PC-3 (cell line): Measurements from ENCODE around the gene PLEKHS1. TPM values are rescaled to one million over a fixed set of nuclear protein-coding genes. Genes with fewer than 3 reads are reported as not detected.

Experiments used
- ATAC-seq: fragments of 200-7000 bp; cut with Tn5 transposase; 2 replicates; pipeline ENCODE4 v1.9.1; 2020; ENCODE audit warnings: mild to moderate bottlenecking, moderate library complexity
- BruUV-seq: library from RNA; stranded (reverse); fragments of 400-500 nt; replicated peaks from 2 replicates; lab custom pipeline; 2021; lab: Mats Ljungman, UMichigan
- CTCF ChIA-PET: fragments of 300-600 bp; sonication (Branson Sonifier 250); formaldehyde crosslinking; loops from one replicate; lab custom pipeline; 2022; ENCODE audit warnings: antibody characterized with exemption; lab: Charles Lee
- POLR2A ChIA-PET: fragments of 300-600 bp; sonication (Branson Sonifier 250); formaldehyde crosslinking; loops from one replicate; lab custom pipeline; 2022; ENCODE audit warnings: antibody characterized with exemption; ENCODE audit not compliant: unreplicated experiment; lab: Charles Lee
- DNase-seq: peaks from one replicate; pipeline ENCODE4 v3.0.0-alpha.2; 2015
- H2AFZ ChIP-seq: fragments of 300-600 bp; sonication (generic); 2 replicates; pipeline ENCODE4 v1.6.0; 2016; ENCODE audit warnings: antibody characterized with exemption, low read length
- H3F3A ChIP-seq: fragments of 300-600 bp; sonication (generic); one replicate; pipeline ENCODE4 v1.6.0; 2017; ENCODE audit warnings: antibody characterized with exemption, low read length, control low read depth, mild to moderate bottlenecking; ENCODE audit not compliant: unreplicated experiment
- H3K27ac ChIP-seq: fragments of 300-600 bp; sonication (generic); 2 replicates; pipeline ENCODE4 v1.5.1; 2016; ENCODE audit warnings: mild to moderate bottlenecking, low read length
- H3K27me3 ChIP-seq: fragments of 300-600 bp; sonication (generic); 2 replicates; pipeline ENCODE4 v1.6.1; 2016; ENCODE audit warnings: low read length, mixed read lengths
- H3K36me3 ChIP-seq: fragments of 300-600 bp; sonication (generic); 2 replicates; pipeline ENCODE4 v1.6.1; 2016; ENCODE audit warnings: low read depth, mixed run types, low read length, mixed read lengths
- H3K4me1 ChIP-seq: fragments of 300-600 bp; sonication (generic); 2 replicates; pipeline ENCODE4 v1.5.1; 2016; ENCODE audit warnings: low read length; ENCODE audit not compliant: insufficient read depth
- H3K4me2 ChIP-seq: fragments of 300-600 bp; sonication (generic); 2 replicates; pipeline ENCODE4 v1.6.0; 2016; ENCODE audit warnings: low read length
- H3K4me3 ChIP-seq: fragments of 300-600 bp; sonication (generic); 2 replicates; pipeline ENCODE4 v1.5.1; 2016; ENCODE audit warnings: mild to moderate bottlenecking, low read length, mixed read lengths
- H3K79me2 ChIP-seq: fragments of 300-600 bp; sonication (generic); 2 replicates; pipeline ENCODE4 v1.6.1; 2017; ENCODE audit warnings: low read length, mixed read lengths
- H3K9ac ChIP-seq: fragments of 300-600 bp; sonication (generic); 2 replicates; pipeline ENCODE4 v1.6.0; 2016; ENCODE audit warnings: mild to moderate bottlenecking, low read length
- H3K9me2 ChIP-seq: fragments of 300-600 bp; sonication (generic); replicated peaks from 2 replicates; pipeline ENCODE4 v1.6.1; 2016; ENCODE audit warnings: mixed run types, low read length, mixed read lengths
- H3K9me3 ChIP-seq: fragments of 300-600 bp; sonication (generic); 2 replicates; pipeline ENCODE4 v1.6.1; 2016; ENCODE audit warnings: low read length, mixed read lengths
- H4K20me1 ChIP-seq: fragments of 300-600 bp; sonication (generic); 2 replicates; pipeline ENCODE4 v1.6.1; 2016; ENCODE audit warnings: low read length, mixed read lengths
- EZH2 ChIP-seq: fragments of 300-600 bp; sonication (generic); IDR thresholded peaks from one replicate; pipeline ENCODE4 v1.6.1; 2017; ENCODE audit warnings: antibody characterized with exemption, mild to moderate bottlenecking, low read length; ENCODE audit not compliant: unreplicated experiment
- EZH2phosphoT487 ChIP-seq: fragments of 300-600 bp; sonication (generic); IDR thresholded peaks from 2 replicates; pipeline ENCODE4 v1.6.1; 2018; ENCODE audit warnings: mild to moderate bottlenecking, antibody characterized with exemption, low read length, borderline replicate concordance
- intact Hi-C: fragments of 100-400 bp; cut with micrococcal nuclease; formaldehyde crosslinking; loops from 2 replicates; pipeline ENCODE4 v1.9.0; 2023
- total RNA-seq: library from RNA; depleted of rRNA; stranded (reverse); fragments of >200 nt; gene quantifications from 2 replicates; pipeline ENCODE4 v1.2.3, GENCODE V29; 2014
- TF ChIP-seq, protein P1 (sequence below): fragments of 300-600 bp; sonication (generic); conservative IDR thresholded peaks from 2 replicates; pipeline ENCODE4 v1.5.1; 2017; ENCODE audit warnings: antibody characterized with exemption, low read depth, mild to moderate bottlenecking, low read length

Gene PLEKHS1
- total RNA-seq, 1 experiment from 2014 or later: not detected

DNA sequence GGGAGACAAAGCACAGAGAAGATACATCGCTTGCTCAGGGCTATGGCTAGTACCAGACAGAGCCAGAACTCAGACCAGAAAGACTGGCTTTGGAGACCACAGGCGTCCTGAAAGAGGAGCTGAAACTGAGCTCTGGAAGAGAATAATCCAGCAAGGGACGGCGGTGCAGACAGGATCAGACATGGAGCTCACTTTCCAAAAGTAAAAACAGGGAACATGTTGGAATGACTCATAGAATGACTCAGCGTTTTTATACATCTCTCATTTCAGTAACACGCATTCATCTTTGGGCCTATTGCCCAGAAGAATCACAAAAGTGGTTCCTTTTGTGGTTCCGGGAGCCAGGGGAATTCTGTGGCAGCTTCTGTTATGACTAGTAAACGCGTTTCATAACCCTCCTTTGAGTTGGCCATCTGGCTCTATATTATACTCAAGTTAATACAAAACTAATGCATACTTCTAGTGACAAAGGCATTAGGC is 37.2 kb downstream of the PLEKHS1 start:
- Histone ChIP-seq H3K4me1 (peaks cover 10% of the 10 kb centered on the region), H3K27ac (peak overlapping the region; percentile 68), H4K20me1 (no peaks in the 10 kb centered on the region), H3K27me3 (no peaks in the 10 kb centered on the region), H3K9me2 (no peaks in the 10 kb centered on the region), H2AFZ (peak overlapping the region; percentile 68), H3K9me3 (no peaks in the 10 kb centered on the region), H3K4me2 (peak overlapping the region; percentile 71), H3K36me3 (no peaks in the 10 kb centered on the region), H3F3A (no peaks in the 10 kb centered on the region), H3K79me2 (no peaks in the 10 kb centered on the region), H3K9ac (no peak overlapping the region), H3K4me3 (no peak overlapping the region)
- DNase-seq: peak; percentile 94
- peak; percentile 87 for ATAC-seq
- intact Hi-C loops: no loop called here
- TF ChIP-seq EZH2 (no peak), EZH2phosphoT487 (no peak)
- TF ChIP-seq, protein P1, sequence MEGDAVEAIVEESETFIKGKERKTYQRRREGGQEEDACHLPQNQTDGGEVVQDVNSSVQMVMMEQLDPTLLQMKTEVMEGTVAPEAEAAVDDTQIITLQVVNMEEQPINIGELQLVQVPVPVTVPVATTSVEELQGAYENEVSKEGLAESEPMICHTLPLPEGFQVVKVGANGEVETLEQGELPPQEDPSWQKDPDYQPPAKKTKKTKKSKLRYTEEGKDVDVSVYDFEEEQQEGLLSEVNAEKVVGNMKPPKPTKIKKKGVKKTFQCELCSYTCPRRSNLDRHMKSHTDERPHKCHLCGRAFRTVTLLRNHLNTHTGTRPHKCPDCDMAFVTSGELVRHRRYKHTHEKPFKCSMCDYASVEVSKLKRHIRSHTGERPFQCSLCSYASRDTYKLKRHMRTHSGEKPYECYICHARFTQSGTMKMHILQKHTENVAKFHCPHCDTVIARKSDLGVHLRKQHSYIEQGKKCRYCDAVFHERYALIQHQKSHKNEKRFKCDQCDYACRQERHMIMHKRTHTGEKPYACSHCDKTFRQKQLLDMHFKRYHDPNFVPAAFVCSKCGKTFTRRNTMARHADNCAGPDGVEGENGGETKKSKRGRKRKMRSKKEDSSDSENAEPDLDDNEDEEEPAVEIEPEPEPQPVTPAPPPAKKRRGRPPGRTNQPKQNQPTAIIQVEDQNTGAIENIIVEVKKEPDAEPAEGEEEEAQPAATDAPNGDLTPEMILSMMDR: no peak
- no TSS peak for BruUV-seq
- ChIA-PET POLR2A (no interaction called here), CTCF (interaction anchor here (0.6 kb wide), 1 partner anchor 730 kb away, joined by 3 read pairs; no protein-coding TSS in a partner anchor)

DNA sequence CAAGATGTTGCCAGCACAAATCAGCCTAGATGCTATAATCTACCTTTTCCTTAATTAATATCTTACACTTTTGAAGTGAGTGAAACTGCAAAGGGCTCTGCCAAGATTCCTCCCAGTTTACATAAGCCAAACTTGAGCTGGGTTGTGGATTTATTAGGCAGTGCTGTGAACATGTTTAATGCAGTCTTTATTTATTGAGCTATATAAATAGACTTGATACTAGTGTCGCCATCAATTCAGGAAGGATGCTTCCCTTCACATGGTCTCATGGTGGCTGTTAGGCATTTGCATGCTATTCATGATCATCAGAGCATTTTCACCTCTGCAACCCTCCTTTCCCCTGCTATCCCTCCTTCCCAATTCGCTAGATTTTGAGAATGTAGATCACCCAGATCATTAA is 40.2 kb downstream of the PLEKHS1 start:
- Histone ChIP-seq H3K9ac (no peak overlapping the region), H3K9me3 (no peaks in the 10 kb centered on the region), H3K27me3 (peaks cover 7% of the 10 kb centered on the region; the same call in 1 of the 2 replicates), H3K4me1 (peaks cover 10% of the 10 kb centered on the region), H3F3A (no peaks in the 10 kb centered on the region), H3K36me3 (no peaks in the 10 kb centered on the region), H3K27ac (no peak overlapping the region), H2AFZ (no peak overlapping the region), H3K4me3 (no peak overlapping the region), H3K79me2 (no peaks in the 10 kb centered on the region), H3K4me2 (no peak overlapping the region), H4K20me1 (no peaks in the 10 kb centered on the region), H3K9me2 (no peaks in the 10 kb centered on the region)
- POLR2A ChIA-PET: interaction anchor here (0.6 kb wide), 1 partner anchor 11 kb away, joined by 3 read pairs; no protein-coding TSS in a partner anchor
- no peak for ATAC-seq
- no peak for DNase-seq
- BruUV-seq: no TSS peak
- CTCF ChIA-PET: no interaction called here
- intact Hi-C loops: no loop called here
- TF ChIP-seq EZH2 (no peak), EZH2phosphoT487 (no peak)
- TF ChIP-seq, protein P1: no peak

GRCh38 chr10:113801569-113801968 is 50.1 kb downstream of the PLEKHS1 start:
- no peak overlapping the region for H3K27ac ChIP-seq
- CTCF ChIA-PET: interaction anchor here (0.6 kb wide), 1 partner anchor 369 kb away, joined by 3 read pairs; no protein-coding TSS in a partner anchor

More at GRCh38 chr10:113801569-113801968, 50.1 kb downstream of the PLEKHS1 start:
- no peaks in the 10 kb centered on the region for H3K4me1 ChIP-seq
- TF ChIP-seq EZH2 (no peak), EZH2phosphoT487 (no peak)
- TF ChIP-seq, protein P1: no peak
- H3K9me3 ChIP-seq: no peaks in the 10 kb centered on the region
- H3K27me3 ChIP-seq: peaks cover 21% of the 10 kb centered on the region
- ATAC-seq (no peak), DNase-seq (no peak)
- no peaks in the 10 kb centered on the region for H3F3A ChIP-seq
- no peaks in the 10 kb centered on the region for H4K20me1 ChIP-seq
- intact Hi-C loops: no loop called here
- no peak overlapping the region for H3K4me2 ChIP-seq
- H3K9ac ChIP-seq: no peak overlapping the region
- BruUV-seq: no TSS peak
- no peak overlapping the region for H2AFZ ChIP-seq
- POLR2A ChIA-PET: no interaction called here
- H3K4me3 ChIP-seq: no peak overlapping the region
- H3K79me2 ChIP-seq: no peaks in the 10 kb centered on the region
- no peaks in the 10 kb centered on the region for H3K36me3 ChIP-seq
- no peaks in the 10 kb centered on the region for H3K9me2 ChIP-seq
